ENCODE results near the gene FRMD4A.

FRMD4A gene

DNA sequence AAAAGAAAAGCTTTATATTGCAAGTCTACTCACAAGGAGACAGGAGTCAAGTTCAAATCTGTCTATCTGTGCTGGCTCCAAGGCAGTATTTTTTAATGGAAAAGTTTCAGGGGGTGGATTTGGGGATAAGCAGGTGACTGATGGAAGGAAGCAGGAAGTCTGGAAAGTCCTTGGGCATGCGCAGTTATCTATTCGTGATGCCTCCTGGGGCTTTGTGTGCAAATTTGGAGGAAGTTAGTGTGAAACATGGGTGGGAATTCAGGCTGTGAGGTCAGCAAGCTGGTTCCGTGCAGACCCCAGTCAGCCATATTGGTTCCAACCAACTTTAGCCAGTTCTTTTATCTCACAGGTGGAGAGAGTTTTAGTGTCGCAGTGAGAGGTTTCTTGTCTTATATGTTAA lies 140.0 kb downstream of the FRMD4A start:
- DNase-seq (ENCODE audit: low read depth in 2 of 2), result no peak

DNA sequence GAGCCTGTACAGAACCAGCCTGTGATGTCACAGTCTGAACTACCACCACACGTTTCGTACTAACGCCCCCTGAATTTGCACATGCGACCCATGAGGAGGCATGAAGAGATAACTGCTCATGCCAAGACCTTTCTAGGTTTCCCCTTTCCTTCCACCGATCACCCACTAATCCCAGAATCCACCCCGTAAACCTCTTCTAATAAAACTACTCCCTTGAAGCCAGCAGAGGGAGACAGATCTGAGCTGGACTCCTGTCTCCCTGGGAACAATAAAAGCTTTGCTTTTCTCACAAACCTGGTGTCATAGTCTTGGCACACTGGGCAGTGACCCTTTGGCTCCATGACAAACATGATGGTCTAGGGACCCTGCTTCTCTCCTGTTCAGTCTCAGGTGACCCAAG lies 144.5 kb downstream of the FRMD4A start:
- DNase-seq (ENCODE audit: low read depth in 2 of 2), result no peak

DNA sequence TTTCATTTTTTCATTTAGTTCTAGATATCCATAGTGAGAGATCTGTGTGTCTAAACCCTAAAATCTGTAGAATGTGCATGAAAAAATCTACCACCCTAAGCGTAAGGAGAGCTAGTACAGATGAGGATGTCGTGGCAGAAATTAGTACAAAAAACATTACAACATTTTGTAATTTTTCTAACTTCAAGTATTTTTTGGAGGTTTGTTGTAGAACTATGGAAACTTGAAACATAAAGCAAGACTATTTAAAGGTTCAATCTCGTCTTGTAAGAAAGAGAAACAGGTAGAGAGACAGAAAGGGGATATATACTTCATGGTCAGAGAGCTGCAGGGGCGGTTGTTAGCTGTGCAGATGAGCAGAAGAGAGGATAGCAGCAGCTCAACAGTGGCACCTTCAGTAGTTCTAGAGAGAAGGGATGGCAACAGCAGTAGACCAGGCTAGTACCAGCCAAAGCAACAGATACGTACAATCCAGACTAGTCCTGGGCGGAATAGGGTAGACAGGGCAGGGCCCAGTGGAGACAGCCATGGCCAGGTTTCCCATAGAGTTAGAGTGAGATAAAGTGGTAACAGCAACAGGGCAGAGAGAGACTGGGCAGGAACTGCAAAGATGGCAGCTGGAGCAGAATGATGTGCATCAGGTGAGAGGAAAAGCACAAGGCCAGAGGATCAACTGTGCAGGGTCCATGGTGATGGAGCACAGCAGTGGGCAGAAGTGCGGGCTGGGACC lies 145.2 kb downstream of the FRMD4A start:
- no peak for DNase-seq (ENCODE audit: low read depth in 2 of 2)

DNA sequence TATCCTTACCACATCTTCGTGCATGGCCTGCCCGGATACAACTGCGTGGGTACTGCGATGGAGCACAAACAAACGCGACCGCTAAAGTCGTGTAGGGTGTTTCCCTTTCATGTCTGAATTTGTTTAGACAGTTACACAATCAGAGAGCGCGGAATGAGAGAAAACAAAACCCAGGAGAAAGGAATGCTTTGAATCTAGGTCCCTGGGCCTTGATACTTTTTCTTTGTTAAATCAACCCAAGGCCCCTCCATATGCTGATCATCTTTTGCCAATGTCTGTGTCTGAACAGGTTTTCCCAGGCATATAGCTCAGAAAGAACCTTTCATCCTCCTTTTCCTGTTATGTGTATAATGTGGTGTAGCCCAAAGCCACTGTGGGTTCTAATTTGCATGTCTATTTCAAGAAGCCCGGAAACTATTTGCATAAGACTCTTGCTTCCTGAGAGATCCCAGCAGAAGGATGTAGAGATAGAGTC lies 145.8 kb downstream of the FRMD4A start:
- DNase-seq (ENCODE audit: low read depth in 2 of 2), result no peak

DNA sequence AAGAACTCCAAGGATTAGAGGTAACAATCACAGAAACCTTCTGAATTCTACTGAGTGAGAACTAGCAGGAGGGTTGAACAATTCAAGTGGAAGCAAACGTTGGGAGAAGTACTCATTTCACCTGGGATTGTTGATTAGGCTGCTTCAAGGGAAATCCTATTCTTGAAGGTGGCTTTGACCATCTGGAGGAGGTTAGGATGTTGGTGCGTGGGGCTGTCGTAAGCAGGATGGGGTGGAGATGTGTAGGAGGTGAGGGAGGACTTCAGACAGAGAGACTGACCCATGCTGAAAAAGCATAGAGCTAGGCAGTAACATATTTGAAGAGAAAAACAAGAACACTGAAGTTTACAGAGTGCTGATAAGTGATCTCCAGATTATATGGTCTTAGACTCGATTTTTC lies 147.9 kb downstream of the FRMD4A start:
- no peak for DNase-seq (ENCODE audit: low read depth in 2 of 2)

DNA sequence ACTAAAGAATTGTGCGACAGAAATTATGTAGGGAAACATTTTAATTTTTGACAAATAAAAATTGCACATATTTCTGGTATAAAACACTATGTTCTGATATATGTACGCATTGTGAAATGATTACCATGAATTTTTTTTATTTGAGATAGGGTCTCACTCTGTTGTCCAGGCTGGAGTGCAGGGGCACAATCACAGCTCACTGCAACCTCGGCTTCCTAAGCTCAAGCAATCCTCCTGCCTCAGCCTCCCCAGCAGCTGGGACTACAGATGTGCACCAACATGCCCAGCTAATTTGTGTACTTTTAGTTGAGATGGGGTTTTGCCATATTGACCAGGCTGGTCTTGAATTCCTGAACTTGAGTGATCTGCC lies 149.2 kb downstream of the FRMD4A start:
- DNase-seq (ENCODE audit: low read depth in 2 of 2), result no peak

DNA sequence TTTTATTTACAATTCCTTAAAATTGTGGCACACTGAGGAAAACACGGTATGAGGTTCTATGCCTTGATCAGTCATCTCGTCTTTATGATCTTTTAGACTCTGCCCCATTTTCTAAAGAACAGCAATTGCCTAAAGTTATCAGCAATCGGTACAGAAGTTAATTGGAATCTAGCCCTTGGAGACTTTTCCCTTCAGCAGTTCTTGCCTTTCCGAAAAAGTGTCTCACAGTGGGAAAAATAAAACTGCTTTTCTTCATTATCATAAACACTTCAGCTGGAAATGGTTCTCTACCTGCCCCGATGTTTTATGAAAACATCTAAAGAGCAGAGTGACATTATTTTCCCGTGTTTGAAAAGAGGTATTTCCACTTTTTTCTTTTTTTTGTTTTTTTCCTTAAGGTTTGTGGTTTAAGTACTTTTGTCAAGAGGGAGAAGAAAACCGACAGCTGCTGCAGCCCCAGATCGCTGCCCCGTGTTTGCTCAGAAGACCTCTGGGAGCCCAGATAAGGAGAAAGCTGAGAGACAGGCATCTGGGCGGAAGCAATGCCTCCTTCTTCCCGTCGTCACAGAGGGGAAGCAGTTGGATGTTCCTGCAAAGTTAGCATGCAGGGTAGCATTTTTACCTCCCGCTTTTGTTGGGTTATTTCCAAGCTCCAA lies 149.7 kb downstream of the FRMD4A start:
- no peak for DNase-seq (ENCODE audit: low read depth in 2 of 2)

DNA sequence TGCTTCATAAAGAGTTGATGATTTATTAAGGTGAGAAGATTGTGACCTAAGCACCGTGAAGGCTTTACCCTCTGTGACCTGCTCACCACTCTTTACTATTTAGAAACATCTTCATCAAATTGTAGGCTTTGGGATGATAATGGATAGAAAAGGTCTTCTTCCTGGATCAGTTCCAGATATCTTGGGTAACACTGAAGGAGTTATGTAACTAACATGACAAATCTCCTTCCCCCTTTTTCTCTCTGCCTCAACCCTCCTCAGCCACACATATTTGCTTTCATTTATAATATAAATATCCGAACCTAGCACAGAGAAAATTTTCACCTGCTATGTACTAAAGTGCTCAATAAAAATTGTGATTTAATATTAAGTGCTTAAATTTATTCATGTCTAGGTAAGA lies 151.5 kb downstream of the FRMD4A start:
- no peak for DNase-seq (ENCODE audit: low read depth in 2 of 2)

DNA sequence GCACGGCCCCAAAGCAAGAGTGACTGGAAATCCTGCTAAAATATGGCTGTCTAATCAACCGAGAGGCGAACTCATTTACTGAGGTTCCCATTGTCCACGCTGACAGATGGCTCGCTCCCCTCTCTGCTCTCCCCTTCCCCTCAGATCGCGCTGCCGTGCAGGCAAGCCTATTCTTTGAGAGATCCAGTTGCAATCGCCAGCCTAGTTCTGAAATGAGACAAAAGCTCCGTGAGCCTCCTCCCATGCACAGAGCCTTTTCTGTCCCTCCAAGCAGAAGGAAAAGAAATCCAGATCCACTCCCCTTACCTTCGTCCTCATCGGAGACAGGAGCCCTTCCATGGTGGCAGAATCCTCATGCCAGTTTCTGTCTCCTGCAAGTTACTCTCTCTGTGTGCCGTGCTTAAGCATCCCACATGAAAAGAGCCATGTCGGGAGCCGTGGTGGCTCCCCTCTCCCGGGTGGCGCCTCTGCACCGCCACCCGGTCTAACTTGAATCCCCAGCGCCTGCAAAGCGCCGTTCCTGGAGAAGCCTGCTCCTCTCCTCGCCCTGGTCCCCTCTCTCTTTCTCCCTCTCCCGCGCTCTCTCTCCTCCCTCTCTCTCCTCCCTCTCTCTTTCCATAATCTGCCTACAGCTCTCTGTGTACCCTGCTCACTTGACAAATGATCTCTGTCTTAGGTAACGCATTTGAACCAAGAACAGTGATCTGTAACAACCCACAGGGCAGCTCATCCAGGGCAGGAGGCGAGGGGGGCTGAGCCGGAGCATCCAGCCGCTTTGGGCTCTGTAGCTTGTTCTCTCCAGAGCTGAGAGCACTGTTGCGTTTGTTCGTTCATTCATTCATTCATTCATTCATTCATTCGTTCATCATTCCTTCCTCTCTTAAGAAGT lies 156.8 kb downstream of the FRMD4A start:
- no peak for DNase-seq (ENCODE audit: low read depth in 2 of 2)

DNA sequence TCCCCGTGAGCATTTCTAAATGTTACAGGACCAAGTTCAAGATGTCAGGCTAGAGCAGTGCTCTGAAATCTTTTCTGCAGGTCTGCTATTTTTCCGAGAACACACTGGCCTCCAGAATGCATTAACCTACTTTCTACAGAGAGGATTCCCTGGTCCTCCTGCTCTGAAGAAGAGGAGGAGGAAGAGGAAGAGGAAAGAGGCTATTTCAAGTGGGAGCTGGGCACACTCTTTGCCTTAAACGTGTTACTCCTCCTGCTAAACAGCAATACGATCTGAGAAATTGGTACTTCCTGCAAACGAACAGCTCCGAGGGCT lies 157.4 kb downstream of the FRMD4A start:
- no peak for DNase-seq (ENCODE audit: low read depth in 2 of 2)

DNA sequence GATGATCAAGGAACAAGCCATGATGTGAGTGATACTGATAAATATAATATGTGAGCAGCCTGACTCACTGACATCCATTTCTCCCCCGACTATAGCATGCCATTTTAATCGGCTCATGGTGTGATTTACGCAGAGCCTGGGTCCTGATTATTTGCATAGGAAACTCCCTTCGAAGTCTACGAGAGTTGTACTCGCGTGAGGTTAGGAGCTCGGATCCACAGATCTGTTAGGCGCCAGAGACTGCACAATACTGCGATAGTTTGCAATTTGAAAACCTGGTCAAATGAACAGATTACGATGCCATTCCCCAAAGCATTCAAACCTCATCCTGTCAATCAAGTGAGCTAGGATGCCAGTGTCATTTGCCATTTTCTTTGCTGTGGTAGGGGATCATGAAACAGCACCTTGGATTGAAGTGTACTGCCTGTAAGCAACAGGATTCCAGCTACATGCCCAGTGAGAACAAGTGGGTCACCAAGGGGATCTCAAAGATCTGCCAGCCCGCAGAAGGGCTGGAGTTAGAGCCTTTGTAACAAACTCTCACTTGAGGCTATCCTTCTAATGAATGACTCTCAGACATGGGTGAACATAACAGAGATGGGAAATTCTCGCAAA lies 158.3 kb downstream of the FRMD4A start:
- DNase-seq (ENCODE audit: low read depth in 2 of 2), result no peak

DNA sequence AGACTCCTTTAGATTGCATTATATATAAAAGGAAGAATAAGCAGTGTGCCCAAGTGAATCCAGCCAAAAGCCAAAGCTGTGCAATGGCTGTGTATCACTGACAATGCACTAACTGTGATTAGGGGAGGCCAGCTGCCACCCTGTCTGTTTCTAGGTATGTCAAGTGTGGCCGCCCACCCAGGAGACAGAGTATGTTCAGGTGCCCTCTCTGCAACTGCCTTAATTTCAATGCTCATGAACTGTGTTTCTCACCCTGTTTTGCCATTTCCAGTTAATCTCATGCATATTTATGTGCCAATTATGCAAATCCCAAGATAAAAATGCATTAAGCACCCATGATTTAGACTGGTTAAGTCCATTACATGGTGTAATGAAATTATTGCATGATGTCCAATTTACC lies 159.4 kb downstream of the FRMD4A start:
- no peak for DNase-seq (ENCODE audit: low read depth in 2 of 2)

DNA sequence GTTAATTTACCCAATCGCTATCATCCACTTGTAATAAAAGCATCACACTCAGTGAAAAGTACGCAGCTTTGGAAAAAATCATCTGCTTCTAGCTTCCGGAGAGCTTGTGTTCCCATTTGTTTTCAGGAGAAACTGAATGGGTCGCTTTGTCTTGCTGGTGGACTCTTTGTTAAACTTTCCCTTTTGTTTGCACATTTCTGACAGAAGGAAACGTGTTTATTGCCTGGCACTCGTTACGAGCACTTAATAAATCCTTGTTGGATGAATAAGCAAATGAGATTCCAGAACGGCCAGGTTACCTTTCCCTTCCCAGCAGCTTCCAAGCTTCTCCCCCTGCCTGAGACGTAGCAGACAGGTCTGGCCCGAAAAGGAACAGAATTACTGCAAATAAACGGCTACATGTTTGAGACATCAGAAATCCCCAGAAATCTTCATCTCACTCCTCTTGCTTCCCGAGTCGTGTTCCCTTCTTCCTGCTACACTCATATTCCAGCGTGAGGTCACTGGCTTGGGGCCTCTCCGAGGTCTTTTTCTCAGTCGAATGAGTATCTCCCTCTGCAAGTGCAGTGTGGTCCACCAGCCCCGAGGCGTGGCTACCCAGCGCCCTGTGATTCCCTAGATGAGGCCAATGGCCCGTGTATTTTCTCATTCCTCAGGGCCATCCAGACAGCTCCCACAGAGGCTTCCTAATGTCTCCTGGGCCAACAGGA lies 167.2 kb downstream of the FRMD4A start:
- DNase-seq (ENCODE audit: low read depth in 2 of 2), result no peak

DNA sequence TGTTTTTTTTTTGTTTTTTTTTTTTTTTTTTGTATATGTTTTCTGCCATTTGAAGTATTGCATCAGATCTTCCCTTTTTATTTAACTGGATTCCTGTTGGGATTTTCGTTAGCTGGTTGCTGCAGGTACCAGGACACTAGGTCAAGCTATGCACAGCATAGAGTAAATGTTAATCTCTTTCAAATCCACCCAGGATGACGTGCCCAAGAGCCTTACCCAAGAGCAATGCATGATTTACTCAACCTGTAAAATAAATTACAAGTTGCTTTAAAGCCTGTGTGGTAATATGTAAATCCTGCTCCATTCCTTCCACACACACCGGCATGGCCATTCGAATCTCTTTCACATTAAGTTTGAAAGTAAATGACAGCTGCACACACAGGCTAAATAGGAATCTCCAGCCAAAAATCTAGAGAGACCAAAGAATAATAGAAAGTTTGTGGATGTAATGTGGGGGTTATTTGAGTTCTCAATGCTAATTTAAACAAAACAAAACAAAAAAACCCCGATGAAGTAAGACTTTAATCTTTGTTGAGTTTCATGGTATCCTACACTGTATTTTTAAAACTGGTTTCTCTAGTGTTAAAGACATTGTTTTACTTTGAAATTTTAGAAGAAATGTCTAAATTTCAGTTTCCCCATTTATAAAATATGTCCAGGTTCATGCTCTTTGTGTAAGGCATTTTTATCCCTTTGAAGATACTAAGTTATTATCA lies 167.9 kb downstream of the FRMD4A start:
- no peak for DNase-seq (ENCODE audit: low read depth in 2 of 2)

DNA sequence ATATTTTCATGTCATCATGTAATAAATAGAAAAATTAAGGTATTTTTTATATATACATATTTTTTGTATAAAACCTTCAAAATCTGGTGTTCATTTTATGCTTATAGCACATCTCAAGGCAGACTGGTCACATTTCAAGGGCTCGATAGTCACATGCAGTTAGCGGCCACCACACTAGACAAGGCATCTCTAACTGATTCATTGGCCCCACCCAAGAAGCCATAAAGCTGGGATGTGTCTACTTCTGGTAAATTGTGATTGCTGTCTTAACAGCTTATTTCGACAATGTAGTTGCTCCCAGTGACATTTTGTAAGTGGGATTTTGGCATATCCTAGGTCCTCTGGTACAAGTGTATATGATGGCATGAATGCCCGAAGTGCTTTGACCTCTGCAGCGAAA lies 168.7 kb downstream of the FRMD4A start:
- no peak for DNase-seq (ENCODE audit: low read depth in 2 of 2)

DNA sequence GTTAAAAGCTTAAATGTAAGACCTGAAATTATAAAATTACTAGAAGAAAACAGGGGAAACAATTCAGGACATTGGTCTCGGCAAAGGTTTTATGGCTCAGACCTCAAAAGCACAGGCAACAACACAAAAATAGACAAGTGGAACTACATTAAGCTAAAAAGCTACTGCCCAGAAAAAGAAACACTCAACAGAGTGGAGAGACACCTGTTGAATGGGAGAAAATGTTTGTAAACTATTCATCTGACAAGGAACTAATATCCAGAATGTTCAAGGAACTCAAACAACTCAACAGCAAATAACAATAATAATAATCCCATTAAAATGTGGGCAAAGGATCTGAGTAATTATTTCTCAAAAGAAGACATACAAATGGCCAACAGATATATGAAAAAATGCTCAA lies 170.4 kb downstream of the FRMD4A start:
- no peak for DNase-seq (ENCODE audit: low read depth in 2 of 2)

DNA sequence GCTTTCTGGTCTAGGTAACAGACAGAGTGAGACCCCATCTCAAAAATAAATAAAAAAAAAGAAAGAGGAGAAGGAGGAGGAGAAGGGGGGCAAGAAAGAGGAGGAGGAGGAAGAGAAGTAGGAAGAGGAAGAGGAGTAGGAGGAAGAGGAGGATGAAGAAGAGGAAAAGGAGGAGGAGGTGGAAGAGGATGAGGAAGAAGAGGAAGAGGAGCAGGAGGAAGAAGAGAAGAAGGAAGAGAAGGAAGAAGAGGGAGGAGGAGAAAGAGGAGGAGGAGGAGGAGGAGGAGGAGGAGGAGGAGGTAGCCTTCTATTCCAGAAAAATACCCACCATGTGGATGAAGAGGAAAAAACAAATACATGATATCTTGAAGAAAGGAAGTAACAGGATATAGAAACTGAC lies 172.1 kb downstream of the FRMD4A start:
- DNase-seq (ENCODE audit: low read depth in 2 of 2), result no peak

DNA sequence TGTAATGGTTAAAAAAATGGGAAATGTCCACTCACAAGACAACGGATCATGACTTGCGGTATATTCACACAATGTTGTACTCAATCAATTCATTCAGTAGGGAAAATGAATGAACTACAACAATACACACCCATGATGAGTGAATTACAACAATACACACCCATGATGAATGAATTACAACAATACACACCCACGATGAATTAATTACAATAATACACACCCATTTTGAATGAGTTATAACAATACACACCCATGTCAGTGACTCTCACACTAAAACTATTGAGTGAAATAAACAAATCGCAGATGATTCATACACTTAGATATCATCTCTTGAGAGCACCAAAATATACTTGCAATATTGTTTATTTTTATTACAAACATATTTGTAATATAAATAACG lies 174.6 kb downstream of the FRMD4A start:
- no peak for DNase-seq (ENCODE audit: low read depth in 2 of 2)

DNA sequence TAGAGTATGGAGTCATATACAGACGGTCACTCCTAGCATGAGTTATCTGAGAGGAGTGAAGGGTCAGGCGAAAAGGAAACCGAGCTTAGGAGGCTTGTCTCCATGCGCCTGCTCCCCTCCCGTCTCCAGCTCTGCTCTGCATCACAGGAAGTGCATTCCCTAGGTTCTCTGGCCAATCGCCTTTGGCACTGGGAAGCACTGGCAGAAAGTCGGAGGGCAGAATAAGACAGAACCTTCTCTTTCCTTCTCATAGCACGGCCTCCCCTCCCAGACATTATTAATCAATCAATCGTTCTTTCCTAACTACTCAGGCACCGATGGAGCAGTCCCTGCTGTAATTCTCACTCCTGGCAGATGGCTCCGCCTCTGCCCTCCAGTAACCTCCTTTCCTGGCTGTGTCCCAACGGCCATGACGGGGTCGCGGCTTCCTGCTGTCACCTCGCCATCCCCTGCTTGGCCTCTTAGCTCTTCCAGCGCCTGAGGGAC lies 177.1 kb downstream of the FRMD4A start:
- no peak for DNase-seq (ENCODE audit: low read depth in 2 of 2)

DNA sequence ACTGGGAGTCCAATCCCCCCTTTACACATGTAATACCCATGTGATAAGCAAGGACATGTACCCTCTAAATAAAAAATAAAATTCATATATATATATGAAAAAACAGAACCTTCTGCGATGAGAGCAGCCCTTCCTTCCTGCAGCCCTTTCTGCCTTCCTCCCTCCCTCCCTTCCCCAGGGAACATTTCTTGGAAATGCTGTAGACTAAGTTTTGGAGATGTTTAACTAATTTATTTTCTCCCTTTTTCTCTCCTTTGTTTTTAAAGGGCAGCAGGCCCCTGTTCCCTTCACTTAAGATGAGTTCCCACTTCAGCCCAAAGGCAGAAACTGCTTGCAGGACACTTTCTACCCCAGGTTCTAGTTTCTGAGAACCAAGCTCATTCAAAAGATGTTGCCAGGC lies 179.2 kb downstream of the FRMD4A start:
- no peak for DNase-seq (ENCODE audit: low read depth in 2 of 2)

DNA sequence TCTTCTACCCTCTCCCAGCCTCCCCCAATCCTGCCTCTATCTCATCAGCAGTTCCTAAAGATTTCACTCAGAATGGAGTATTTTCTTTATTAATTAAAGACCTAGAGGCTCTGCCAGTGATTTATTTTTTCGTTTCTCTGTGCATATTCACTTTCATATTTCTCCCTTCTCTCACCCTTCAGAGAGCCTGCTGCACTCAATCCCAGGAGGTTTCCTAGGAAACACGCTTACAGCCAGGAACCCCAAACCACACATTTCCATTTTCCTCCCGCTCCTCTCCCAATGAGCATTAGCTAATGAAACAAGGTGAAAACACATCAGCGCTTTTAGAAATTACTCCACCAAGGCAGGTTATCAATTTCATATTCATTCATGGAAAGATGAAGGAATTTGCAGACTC lies 180.2 kb downstream of the FRMD4A start:
- DNase-seq (ENCODE audit: low read depth in 2 of 2), result no peak
